ENCODE measurements around the gene YY1. TPM values are rescaled to one million over a fixed set of nuclear protein-coding genes. Genes with fewer than 3 reads are reported as not detected.

The YY1 gene
- total and polyA plus RNA-seq, 2 experiments from 2014 or later = 32.6 to 58.5 TPM

DNA sequence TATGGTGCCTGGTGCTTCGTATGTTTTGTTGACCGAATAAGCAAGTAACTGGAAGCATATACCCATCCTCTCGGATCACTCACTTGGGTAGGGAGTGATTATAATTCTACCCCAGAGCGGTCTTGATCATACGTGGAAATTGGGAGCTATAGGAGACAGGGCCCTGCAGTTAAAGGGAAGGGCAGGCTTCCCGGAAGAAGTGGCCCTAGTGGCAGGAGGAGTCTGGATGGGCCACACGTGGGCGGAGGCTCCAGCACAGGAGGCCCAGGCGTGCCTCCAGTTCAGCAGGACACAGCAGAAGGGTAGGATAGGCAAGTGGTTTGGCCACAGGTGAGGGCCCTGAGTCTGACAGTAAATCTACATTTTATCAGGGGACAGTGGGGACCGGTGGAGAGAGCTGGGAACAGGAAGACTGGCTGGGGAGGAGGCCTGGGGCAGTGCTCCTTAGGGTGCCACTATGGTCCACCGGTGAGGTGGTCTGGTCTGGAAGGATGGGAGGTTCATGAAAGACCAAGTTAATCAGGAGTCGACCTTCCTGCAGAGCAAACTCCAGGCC is 23.5 kb upstream of the YY1 start:
- no peak for DNase-seq (ENCODE audit: low spot score)

DNA sequence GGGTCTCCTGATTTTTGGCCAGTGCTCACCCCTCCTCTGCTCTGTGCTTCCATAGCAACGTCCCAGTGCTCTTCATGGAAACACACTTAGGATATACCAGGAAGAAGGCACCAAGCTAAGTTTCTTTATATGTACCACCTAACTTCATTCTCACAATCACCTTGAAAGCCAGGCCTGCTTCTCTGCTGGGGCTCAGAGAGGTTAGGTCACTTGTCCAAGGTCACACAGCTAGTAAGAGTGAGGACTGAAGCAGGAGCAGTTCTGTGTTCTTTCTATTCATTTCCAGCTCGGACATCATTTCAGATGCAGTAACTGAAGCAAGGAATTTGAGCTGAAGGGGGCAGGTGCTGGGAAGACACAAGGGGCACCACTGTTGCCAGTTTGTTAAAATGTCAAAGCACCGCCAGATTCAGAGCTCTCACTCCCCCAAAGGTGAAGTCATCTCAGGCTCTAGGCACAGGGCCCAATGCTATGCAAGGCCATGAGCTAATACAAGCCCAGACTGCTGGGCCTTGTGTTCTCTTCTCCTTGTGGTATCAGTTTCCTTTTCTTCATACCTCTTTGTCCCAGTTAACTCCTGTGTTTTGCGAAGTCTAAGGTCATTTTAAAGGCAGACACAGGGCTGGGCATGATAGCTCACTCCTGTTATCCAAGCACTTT is 19.7 kb upstream of the YY1 start:
- Histone ChIP-seq H3K27me3 (no peaks in the 10 kb centered on the region), H3K4me1 (ENCODE audit: insufficient read depth) (peaks cover 40% of the 10 kb centered on the region), H2AFZ (no peak overlapping the region), H3K36me3 (replicated peaks; ENCODE audit: insufficient read depth, low read depth) (no peaks in the 10 kb centered on the region), H4K20me1 (ENCODE audit: insufficient read depth, poor library complexity, severe bottlenecking) (no peaks in the 10 kb centered on the region), H3K27ac (no peak overlapping the region), H3K79me2 (peaks cover 49% of the 10 kb centered on the region), H3K4me3 (no peak overlapping the region), H3K4me2 (no peak overlapping the region), H3K9me3 (ENCODE audit: low read depth) (no peaks in the 10 kb centered on the region), H3K9me2 (replicated peaks; ENCODE audit: insufficient read depth) (no peaks in the 10 kb centered on the region)
- TF ChIP-seq EZH2phosphoT487 (IDR thresholded peaks at IDR 0.05; ENCODE audit: low read depth, severe bottlenecking, unreplicated experiment) = no peak
- TF ChIP-seq, protein P1, sequence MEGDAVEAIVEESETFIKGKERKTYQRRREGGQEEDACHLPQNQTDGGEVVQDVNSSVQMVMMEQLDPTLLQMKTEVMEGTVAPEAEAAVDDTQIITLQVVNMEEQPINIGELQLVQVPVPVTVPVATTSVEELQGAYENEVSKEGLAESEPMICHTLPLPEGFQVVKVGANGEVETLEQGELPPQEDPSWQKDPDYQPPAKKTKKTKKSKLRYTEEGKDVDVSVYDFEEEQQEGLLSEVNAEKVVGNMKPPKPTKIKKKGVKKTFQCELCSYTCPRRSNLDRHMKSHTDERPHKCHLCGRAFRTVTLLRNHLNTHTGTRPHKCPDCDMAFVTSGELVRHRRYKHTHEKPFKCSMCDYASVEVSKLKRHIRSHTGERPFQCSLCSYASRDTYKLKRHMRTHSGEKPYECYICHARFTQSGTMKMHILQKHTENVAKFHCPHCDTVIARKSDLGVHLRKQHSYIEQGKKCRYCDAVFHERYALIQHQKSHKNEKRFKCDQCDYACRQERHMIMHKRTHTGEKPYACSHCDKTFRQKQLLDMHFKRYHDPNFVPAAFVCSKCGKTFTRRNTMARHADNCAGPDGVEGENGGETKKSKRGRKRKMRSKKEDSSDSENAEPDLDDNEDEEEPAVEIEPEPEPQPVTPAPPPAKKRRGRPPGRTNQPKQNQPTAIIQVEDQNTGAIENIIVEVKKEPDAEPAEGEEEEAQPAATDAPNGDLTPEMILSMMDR (IDR thresholded peaks at IDR 0.05; ENCODE audit: poor library complexity) = no peak
- TF ChIP-seq EZH2 (IDR thresholded peaks at IDR 0.05; ENCODE audit: borderline replicate concordance) = no peak
- WGBS (ENCODE audit: low lambda C conversion rate, missing lambda C conversion rate) = 96% methylated on average over 4 of the region's 4 CpGs
- no peak for DNase-seq (ENCODE audit: low spot score)

More for the DNA sequence above, 23.5 kb upstream of the YY1 start:
- Histone ChIP-seq H3K36me3 (replicated peaks; ENCODE audit: insufficient read depth, low read depth) (no peaks in the 10 kb centered on the region), H3K4me3 (no peak overlapping the region), H3K9me2 (replicated peaks; ENCODE audit: insufficient read depth) (no peaks in the 10 kb centered on the region), H3K9me3 (ENCODE audit: low read depth) (no peaks in the 10 kb centered on the region), H2AFZ (no peak overlapping the region), H3K4me1 (ENCODE audit: insufficient read depth) (peaks cover 19% of the 10 kb centered on the region), H3K27me3 (no peaks in the 10 kb centered on the region), H4K20me1 (ENCODE audit: insufficient read depth, poor library complexity, severe bottlenecking) (no peaks in the 10 kb centered on the region), H3K27ac (peak overlapping the region; percentile 100), H3K79me2 (peaks cover 36% of the 10 kb centered on the region), H3K4me2 (peak overlapping the region; percentile 90)
- 92% methylated on average over 12 of the region's 12 CpGs for WGBS (ENCODE audit: low lambda C conversion rate, missing lambda C conversion rate)
- TF ChIP-seq EZH2 (IDR thresholded peaks at IDR 0.05; ENCODE audit: borderline replicate concordance) (no peak), EZH2phosphoT487 (IDR thresholded peaks at IDR 0.05; ENCODE audit: low read depth, severe bottlenecking, unreplicated experiment) (no peak)
- TF ChIP-seq, protein P1 (IDR thresholded peaks at IDR 0.05; ENCODE audit: poor library complexity) = no peak

DNA sequence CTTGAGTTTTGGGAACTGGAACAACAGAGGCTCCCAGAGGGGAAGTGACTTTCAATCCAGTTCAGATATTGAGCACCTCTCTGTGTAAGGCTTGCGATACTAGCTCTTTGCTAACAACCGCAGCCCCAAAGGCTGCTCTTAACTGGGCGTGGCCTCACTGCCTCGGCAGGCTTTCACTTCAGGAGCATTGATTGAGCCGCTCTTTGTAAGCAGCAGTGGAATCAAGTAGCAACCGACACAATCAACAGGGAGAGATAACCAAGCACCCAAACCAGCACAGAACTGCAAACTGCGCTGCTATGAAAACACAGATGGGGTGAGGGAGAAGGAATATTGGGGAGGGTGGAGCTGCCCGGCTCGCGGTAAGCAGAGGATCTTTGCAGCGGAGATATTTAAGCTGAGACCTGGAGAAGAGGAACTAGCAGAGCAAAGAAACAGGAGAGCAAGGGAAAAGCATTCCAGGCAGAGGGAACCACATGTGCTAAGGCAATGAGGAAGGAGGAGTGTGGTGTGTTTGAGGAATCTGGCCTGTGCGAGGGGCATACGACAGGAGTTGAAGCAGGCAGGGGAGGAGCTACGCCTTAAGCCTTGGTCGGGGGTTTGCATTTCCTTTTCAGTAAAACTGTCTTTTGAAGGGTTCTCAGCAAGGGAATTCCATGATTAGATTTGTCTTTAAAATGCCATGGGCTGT is 17.3 kb upstream of the YY1 start:
- peak; percentile 80 for DNase-seq (ENCODE audit: low spot score)

More for the DNA sequence above, 17.3 kb upstream of the YY1 start:
- no peaks in the 10 kb centered on the region for H3K9me2 ChIP-seq (replicated peaks; ENCODE audit: insufficient read depth)
- H3K9me3 ChIP-seq (ENCODE audit: low read depth) = no peaks in the 10 kb centered on the region
- TF ChIP-seq EZH2 (IDR thresholded peaks at IDR 0.05; ENCODE audit: borderline replicate concordance) (no peak), EZH2phosphoT487 (IDR thresholded peaks at IDR 0.05; ENCODE audit: low read depth, severe bottlenecking, unreplicated experiment) (no peak)
- TF ChIP-seq, protein P1 (IDR thresholded peaks at IDR 0.05; ENCODE audit: poor library complexity) = no peak
- H2AFZ ChIP-seq = peak overlapping the region; percentile 45
- H3K27me3 ChIP-seq = no peaks in the 10 kb centered on the region
- WGBS (ENCODE audit: low lambda C conversion rate, missing lambda C conversion rate) = 6% methylated on average over 15 of the region's 15 CpGs
- H3K36me3 ChIP-seq (replicated peaks; ENCODE audit: insufficient read depth, low read depth) = no peaks in the 10 kb centered on the region
- H3K27ac ChIP-seq = peak overlapping the region; percentile 87
- H3K4me3 ChIP-seq = peak overlapping the region; percentile 35
- H3K79me2 ChIP-seq = peaks cover 66% of the 10 kb centered on the region
- H3K4me2 ChIP-seq = peak overlapping the region; percentile 79
- peaks cover 36% of the 10 kb centered on the region for H3K4me1 ChIP-seq (ENCODE audit: insufficient read depth)
- H4K20me1 ChIP-seq (ENCODE audit: insufficient read depth, poor library complexity, severe bottlenecking) = no peaks in the 10 kb centered on the region
